Cardiac septum (tissue), 1 donor: Measurements from ENCODE around the gene FOXP4. TPM values are rescaled to one million over a fixed set of nuclear protein-coding genes. Genes with fewer than 3 reads are reported as not detected.

ENCODE experiments used
- DNase-seq: peaks from one replicate; pipeline ENCODE4 v3.0.0-alpha.2; 2020; ENCODE audit warnings: low spot score
- intact Hi-C: fragments of 100-400 bp; cut with DNase I; formaldehyde crosslinking; loops from one replicate; pipeline ENCODE4 v1.14.0; 2022
- total RNA-seq: library from RNA; stranded (reverse); fragmentation: NEBNext Ultra II Directional; extraction: Animal tissue kit (Norgen Biotek cat#: 25700); gene quantifications from one replicate; pipeline ENCODE4 v1.2.1, GENCODE V29; 2021
- donor health status: DM: no; HTN: no; CAD: no.

The FOXP4 gene
- total RNA-seq, 1 donor from 2014 or later: 20.3 TPM

DNA sequence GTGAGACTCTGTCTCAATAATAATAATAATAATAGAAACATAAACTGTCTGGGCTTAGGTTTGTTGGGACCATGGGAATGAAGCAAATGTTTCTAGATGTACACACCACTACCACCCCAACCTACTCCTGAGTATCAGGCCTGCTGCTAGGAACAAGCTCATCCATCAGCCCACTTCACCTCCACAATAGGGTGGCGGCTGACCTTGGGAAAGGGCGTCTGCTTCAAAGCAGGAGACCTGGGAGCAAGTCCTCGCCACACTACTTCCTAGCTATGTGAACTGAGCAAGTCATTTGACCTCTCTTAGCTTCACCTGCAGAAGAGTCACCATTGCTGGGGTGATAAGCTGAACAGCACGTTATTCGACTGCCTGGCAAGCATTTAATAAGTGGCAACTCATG lies 3.1 kb upstream of the FOXP4 start:
- intact Hi-C loops: no loop called here
- DNase-seq: no peak

DNA sequence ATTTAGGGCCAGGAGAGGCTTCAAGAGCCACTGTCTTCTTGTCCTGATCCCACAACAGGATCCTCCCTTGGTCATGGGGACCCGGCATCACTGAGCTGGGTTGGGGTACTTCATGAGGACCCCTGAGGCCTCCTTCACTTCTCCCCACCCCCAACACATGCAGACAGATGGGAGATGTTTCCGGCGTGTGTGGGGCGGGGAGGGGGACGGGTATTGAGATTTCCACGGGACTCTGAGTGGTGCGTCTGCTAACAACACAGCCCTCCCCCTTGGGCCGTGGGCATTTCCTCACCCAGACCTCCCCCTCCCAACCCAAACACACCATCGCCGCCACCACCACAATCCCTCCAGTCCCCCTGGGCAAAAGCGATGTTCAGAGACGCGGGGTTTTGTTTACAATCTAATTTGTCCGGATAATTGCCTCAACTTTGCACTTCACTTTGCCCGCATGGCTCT lies 906 bp upstream of the FOXP4 start:
- intact Hi-C loops: loop anchor here (5.0 kb wide), 1 partner anchor 37 kb away; no protein-coding TSS in a partner anchor
- DNase-seq: no peak

DNA sequence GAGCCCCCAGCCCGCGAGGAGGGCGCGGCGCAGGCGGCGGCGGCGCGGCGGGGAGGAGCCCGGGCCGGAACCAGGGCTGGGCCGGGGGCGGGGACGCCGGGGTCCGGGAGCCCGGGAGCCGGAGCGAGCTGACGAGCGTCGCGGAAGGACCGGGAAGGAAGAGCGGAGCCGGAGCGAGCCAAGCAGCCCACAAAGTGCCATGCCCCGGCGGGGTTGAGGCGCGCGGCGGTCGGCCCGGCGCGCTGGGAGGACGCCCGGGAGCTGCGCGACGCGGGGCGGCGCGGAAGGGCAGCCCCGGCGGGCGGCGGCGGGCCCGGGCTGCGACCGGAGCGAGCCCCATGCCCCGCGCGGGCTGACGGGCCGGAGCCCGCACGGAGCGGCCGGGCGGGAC lies 289 bp downstream of the FOXP4 start:
- intact Hi-C loops: loop anchor here (5.0 kb wide), 1 partner anchor 36 kb away; no protein-coding TSS in a partner anchor
- DNase-seq: no peak

DNA sequence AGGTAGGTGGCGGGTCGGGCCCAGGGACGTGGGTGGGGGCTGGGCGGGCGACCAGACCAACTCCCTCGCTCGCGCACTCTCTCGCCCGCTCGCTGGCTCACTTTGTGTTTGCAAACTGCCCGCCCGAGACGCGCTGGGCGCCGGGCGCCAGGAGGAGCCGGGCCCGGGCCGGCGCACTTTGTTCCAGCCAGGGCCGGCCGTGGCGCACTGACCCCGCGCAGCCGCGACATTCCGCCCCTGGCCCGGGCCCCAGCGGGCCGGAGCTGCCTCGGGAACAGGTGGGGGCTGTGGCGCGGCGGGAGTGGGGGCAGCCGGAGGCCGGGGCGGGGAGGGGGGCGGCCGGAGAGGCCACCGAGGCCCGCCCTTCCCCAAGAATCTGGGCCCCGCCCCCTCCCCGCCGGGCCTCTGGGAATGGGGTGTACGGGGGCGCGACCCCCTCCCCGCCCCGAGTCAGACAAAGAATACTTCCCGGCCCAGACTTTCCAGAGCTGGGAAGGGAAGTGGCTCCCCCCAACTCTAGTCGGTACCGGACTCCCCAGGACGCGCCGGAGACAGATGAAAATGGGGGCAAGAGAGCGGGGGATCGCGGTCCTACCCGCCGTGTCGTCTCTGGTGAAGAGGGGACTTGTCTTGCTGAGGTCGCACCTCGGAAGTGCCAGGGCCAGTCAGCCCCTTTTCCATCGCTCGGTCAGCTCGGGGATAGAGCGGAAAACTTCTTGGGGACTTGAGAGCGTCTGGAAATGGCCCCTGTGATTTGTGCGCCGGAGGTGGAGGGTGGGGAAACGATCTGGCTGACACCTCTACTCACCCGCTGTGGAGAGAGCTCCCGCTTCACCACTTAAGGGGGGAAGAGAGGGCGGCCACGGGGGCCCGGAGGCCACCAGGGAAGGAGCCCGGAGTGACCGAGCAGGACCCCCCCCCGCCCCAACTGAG lies 951 bp downstream of the FOXP4 start:
- DNase-seq: no peak
- intact Hi-C loops: loop anchor here (5.0 kb wide), 1 partner anchor 35 kb away; no protein-coding TSS in a partner anchor

DNA sequence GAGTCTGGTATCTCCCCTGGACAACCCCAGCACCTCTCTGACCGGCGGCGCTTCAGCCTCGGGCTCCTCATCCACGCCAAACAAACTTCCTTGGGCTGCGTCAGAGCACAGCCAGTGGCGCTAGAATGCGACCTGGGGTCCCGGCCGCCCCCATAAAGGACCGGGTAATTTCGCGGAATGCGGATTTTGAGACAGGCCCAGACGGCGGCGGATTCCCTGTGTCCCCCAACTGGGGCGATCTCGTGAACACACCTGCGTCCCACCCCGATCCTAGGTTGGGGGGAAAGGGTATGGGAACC lies 1.6 kb downstream of the FOXP4 start:
- intact Hi-C loops: loop anchor here (5.0 kb wide), 1 partner anchor 35 kb away; no protein-coding TSS in a partner anchor
- DNase-seq: no peak

DNA sequence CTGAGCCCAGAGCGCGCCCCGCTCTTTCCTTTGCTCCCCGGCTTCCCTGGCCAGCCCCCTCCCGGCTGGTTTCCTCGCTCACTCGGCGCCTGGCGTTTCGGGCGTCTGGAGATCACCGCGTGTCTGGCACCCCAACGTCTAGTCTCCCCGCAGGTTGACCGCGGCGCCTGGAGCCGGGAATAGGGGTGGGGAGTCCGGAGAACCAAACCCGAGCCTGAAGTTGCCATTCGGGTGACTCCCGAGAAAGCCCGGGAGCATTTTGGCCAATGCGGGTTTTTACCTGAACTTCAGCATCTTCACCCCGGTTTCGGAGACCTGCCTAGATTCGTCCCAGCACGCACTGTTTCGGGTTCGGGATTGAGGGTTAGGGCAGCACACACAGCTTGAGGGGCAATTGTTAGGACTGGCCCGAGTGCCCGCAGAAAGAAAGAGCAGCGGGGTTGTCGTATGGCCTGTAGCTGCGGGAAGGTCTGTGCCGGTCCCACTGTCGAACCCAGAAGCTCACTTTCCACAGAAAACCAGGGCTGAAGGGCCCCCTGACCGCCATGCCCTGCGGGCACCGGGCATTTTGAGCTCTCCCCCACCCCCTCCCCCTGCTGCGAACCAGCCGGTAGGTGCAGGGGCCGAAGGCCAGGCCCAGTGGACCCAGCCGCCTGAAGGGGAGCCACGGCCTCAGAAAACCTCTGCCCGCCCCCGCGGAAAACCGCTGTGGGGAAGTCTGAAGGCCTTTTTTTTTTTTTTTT lies 2.1 kb downstream of the FOXP4 start:
- intact Hi-C loops: loop anchor here (5.0 kb wide), 1 partner anchor 34 kb away; no protein-coding TSS in a partner anchor
- no peak for DNase-seq

DNA sequence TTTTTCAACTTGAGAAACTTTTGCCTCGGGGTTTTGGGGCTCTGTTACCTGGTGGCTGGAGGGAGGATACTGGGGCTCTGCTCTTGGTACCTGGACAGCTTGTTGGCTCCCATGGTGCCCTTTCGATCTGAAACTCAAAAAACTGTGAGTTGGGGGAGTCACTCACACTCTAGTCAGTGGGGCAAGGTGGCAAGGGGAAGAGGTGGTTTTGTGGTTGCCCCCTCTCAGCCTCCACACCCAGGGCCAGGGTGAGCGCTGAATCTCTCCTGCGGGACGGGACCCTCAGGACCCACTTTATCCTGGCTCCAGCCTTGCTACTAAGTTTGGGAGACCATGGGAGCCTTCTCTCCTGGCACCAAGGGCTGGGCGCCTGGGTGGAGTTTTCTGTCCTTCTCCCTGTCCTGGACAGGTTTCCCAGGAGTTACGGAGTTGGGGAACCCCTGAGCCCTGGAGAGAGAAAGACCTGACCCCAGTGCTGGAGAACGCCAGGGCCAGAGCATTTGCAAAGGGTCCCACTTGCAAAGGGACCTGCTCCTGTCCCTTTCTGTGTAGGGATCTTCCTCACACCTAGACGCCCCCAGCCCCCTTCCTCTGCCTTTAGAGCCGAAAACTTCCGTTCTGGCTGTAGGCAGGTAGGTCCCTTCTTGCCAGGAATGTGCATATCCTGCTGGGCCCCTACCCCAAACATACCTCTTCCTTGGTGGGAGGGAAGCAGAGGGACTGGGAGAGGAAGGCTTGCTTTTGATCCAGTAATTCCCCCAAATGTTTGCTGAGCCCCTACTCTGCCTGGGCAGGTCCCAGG lies 2.9 kb downstream of the FOXP4 start:
- no peak for DNase-seq
- intact Hi-C loops: loop anchor here (5.0 kb wide), 1 partner anchor 33 kb away; no protein-coding TSS in a partner anchor

DNA sequence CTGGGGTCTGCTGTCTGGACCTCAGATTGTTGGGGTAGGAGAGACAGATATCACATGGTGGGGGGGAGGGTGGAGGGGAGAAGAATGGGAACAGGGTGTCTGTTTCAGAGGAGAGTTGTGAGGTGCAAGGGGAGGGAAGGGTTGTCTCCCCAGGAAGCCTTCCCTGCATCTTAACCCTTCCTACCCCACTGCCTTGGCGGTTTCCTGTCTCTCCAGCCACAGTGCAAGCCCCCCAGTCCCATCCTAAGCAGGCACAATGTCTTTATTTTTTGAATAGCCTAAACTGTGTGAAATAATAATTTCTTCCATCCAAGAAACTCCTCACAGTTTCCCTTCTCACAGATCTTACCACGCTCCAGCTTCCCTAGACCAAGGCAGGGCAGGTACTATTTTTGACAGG lies 3.5 kb downstream of the FOXP4 start:
- intact Hi-C loops: loop anchor here (5.0 kb wide), 1 partner anchor 33 kb away; no protein-coding TSS in a partner anchor
- no peak for DNase-seq

DNA sequence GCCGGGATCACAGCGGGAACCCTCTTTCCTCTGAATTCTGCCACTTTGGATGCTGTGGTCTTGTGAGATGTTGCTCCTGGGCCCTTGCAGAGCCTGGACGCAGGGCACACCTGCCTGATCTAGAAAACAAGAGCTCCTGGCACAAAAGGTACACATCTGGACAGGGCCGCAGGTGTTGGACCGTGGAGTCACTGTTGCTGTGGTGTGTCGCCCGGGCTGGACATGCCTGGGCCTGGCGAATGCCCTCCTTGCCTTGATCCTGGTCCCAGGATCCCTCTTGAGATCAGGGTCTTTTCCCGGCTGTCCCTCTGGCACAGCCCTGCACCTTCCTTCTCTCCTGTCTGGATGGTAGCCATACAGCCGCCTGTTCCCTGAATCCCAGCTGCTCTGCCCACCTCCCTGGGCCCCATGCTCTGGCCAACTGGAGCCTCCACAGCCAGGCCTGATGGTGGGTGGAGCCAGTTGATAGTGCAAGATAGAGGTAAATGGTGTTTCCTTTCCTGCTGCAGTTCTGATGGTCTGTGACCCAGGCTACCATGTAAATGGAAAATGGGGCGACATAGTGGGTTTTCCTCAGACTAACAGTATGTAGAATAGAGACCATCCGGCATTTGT lies 5.0 kb downstream of the FOXP4 start:
- DNase-seq: no peak
- intact Hi-C loops: no loop called here

DNA sequence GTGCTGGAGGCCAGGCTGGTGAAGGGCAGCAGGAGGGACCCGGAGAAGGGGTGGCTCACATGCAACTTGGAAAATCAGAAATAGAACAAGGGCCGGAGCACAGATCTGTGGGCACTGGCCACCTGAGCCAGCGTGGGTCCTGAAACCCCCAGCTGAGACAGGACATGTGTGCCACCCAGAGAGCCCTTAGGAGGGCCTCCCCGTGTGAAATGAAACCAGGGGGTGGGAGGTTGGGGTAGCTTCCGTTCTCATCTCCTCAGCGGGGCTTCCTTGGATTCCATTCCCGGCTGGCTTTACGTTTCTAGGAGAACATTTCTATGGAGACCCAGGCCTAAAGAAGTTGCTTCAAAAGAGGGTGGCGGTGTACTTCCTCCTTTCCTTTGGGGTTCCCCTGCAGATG lies 5.7 kb downstream of the FOXP4 start:
- intact Hi-C loops: loop anchor here (2.0 kb wide), 1 partner anchor 47 kb away; no protein-coding TSS in a partner anchor
- no peak for DNase-seq

DNA sequence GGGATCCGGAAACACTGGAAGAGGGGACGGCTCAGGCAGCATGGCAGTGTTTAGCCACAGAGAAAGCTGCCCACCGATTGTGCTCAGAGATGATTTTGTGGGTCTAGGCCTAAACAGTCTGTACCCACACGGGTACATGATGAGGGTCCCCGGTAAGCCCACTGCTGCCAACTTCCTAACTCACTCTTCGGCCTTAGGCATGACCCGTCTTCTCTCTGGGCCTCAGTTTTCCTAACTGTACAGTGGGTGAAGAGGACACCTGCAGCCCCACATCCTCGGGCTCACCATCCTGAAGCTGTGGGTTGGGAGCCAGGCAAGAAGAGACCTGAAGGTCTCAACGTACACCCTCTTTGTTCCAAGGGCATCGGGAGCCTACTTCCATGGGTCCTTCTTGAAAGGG lies 6.5 kb downstream of the FOXP4 start:
- DNase-seq: no peak
- intact Hi-C loops: loop anchor here (2.0 kb wide), 1 partner anchor 48 kb away; no protein-coding TSS in a partner anchor

DNA sequence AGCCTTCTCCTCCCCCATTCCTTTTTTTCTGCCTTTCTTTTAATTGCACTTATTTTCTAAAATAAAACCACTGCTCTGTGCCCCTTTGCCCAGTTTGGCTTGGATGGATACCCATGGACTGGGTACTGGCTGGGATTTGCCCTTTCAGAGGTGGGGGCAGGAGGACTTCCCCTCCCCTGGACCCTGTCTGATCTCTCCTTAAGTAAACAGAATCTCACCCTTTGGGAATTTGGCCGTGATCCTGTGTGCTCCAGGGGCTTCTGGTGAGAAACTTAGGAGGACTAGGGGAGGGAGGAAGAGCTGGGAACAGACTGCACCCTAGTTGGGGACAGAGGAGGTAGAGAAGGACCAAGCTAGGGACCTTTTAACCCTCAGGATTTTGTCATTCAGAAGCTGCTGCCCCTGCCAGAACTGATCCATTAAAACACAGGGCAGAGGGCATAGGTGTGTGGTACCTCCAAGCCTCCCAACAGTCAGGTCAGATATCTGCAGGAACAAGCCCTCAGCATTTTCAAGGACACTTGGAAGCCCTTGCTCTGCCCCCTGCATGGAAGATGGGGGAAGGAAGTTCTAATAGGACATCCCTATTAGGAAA lies 7.3 kb downstream of the FOXP4 start:
- intact Hi-C loops: loop anchor here (2.0 kb wide), 1 partner anchor 49 kb away; no protein-coding TSS in a partner anchor
- no peak for DNase-seq

DNA sequence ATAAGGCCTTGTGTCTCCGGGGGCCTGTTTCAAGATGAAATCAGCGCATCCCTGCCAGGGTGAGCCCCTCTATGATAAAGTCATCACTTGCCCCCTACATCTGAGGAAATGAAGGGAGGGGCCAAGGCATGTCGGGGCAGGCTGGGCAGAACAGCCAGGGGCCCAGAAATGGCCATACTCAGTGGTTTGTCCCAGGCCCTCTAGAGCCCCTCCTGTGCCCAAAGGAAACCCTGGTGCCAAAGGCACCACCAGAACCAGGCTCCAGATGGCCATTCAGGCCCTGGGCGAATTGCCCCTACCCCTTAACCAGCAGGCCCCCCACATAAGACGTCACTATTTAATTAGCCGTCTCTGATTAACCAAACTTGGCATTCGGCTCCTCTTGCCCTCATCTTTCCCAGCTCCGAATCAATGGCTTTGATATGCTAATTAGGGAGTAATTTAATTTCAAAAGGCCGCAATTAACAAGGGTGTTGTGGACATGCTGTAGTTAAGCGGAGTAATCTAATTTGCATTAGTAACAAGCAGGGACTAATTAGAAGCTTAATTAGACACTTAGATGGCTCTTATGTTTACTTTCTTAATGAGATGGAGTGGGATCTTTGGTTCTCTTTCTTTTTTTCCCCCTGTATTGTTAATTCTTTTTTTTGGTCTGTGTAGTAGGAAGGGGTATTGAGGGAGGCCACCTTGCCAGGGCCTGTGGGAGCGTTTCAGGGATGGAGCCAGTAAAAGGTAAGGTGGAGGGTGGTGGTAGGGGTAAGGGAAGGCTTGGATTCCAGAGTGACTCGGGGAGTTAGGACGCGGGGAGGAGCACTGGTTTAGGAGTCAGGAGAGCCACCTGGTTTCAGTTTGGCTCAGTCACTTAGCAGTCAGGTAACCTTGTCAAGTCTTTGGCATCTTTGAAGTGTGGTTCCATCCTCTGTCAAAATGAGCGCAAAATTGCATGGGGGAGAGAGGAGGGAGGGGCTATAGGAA lies 9.4 kb downstream of the FOXP4 start:
- intact Hi-C loops: no loop called here
- DNase-seq: no peak

DNA sequence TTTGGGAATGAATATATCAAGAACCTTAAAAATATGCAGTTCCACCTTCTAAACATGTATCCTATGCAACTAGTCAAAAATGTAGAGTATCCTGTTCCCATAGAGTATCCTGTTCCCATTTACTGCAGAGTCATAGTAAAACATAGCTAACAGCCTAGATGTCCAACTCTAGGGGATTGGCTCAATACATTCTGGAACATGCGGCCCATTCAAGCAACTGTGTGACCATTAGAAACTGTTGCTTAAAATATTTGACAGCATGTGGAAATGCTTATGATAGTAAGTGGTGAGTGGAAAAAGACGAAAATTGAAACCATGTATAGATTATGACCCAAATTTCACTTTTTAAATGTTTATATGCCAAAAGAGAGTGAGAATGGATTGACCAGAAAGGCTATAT lies 11.2 kb downstream of the FOXP4 start:
- intact Hi-C loops: no loop called here

DNA sequence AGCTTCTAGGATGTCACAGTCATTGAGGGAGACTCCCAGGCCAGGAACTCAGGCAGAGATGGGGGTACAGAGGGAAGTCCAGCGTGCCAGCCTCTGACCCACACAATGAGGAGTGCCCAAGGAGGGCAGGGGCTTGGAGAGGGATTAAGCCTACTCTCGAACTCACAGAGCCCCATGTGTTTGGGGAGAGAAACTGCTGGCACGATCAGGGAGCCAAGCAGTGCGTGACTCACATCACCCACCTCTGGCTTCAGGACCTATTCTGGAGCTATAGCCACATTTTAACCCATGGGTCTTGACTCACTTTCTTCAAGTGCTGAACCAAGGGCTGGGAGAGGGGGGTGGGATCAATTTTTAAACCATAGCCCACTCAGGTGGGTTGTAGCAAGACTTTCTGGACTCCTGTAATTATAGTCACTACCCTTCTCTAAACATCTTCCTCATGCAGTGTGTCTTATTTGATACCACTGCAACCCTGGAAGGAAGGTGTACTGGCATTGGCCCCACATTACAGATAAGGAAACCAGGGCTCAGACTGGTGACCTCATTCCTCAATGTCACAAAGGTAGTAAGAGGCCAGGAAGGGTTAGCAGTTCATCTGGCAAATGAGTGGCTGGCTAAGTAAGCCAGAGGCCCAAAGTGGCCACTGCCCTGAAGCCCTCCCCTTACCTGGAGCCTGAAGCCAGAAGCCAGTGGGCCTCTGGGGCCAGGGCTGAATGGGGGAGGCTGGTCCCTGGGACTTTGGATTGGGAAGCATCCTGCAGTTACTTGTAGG lies 12.0 kb downstream of the FOXP4 start:
- intact Hi-C loops: no loop called here
- DNase-seq: no peak

More for the DNA sequence above, 11.2 kb downstream of the FOXP4 start:
- DNase-seq: no peak

DNA sequence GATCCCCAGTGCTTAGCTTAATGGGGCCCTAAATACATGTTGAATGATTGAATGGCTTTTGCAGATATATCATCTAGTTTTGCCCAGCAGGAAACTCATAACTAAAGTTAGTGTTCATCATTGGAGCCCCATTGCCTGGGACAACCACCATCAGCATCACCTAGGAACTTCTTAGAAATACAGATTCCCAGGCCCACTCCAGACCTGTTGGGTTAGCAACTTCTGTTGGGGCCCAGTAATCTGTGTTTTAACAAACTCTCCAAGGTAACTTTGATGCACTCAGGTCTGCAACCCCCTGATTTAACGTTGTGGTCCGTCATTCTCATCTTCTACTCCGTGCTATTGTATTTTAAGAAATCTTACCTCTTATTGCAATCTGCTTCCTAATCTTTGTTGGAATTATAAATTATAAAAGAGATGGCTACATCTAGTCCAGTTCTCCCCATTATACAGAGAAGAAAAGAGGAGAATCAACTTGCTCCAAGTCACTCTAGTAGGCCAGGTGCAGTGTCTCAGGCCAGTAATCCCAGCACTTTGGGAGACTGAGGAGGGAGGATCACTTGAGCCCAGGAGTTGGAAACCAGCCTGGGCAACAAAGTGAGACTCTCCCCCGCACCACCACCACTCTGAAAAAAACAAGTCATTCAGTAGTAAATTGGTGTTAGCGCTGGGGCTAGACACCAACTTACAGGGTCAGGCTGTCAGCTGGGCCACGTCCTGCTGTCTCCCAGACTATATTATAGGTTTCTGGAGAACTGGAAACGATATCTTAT lies 13.7 kb downstream of the FOXP4 start:
- intact Hi-C loops: no loop called here
- no peak for DNase-seq
